ENCODE results near the gene ILF3.

DNA sequence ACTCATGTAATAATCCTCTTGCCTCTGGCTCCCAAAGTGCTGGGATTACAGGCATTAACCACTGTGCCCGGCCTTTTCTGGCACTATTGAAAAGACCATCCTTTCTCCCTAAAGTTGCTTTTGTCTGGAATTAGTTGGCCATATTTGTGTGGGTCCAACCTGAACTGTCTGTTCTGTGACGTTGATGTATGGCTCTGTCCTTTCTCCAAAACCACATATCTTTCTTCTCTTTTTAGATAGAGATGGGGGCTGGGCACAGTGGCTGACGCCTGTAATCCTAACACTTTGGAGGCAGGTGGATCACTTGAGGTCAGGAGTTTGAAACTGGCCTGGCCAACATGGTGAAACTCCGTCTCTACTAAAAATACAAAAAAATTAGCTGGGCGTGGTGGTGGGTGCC is 81.6 kb downstream of the ILF3 start:
- TF ChIP-seq, protein P1, sequence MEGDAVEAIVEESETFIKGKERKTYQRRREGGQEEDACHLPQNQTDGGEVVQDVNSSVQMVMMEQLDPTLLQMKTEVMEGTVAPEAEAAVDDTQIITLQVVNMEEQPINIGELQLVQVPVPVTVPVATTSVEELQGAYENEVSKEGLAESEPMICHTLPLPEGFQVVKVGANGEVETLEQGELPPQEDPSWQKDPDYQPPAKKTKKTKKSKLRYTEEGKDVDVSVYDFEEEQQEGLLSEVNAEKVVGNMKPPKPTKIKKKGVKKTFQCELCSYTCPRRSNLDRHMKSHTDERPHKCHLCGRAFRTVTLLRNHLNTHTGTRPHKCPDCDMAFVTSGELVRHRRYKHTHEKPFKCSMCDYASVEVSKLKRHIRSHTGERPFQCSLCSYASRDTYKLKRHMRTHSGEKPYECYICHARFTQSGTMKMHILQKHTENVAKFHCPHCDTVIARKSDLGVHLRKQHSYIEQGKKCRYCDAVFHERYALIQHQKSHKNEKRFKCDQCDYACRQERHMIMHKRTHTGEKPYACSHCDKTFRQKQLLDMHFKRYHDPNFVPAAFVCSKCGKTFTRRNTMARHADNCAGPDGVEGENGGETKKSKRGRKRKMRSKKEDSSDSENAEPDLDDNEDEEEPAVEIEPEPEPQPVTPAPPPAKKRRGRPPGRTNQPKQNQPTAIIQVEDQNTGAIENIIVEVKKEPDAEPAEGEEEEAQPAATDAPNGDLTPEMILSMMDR (conservative IDR thresholded peaks at IDR 0.05), result no peak
- TF ChIP-seq EZH2 (IDR thresholded peaks at IDR 0.05; ENCODE audit: low read depth), result no peak

Data from PC-9 (cell line).